Kidney (tissue), 14 donors: ENCODE measurements around the gene LRBA. TPM values are rescaled to one million over a fixed set of nuclear protein-coding genes. Genes with fewer than 3 reads are reported as not detected.

Experiments used
- DNase-seq, 5 donors: peaks; one replicate each; pipeline ENCODE4 v3.0.0-alpha.2; 2013 to 2020
- FAIRE-seq: peaks from 2 replicates; lab custom pipeline; 2012; peaks lifted over from hg19 to GRCh38; lab: Jason Lieb, UNC
- H3K27ac ChIP-seq, 2 donors: one replicate each; pipeline ENCODE4 v1.7.0; 2013; ENCODE audit warnings: low read depth in 2 of 2, low read length in 2 of 2, inconsistent platforms in 1 of 2
- H3K27me3 ChIP-seq: one replicate; pipeline ENCODE4 v1.7.1; 2013; ENCODE audit warnings: low read length, inconsistent platforms; ENCODE audit not compliant: control insufficient read depth, insufficient read depth
- H3K36me3 ChIP-seq, 3 donors: one replicate each; pipeline versions ENCODE4 v1.7.0 to v1.7.1; 2013; ENCODE audit warnings: low read length in 3 of 3, control low read depth in 1 of 3, inconsistent platforms in 1 of 3; ENCODE audit not compliant: insufficient read depth in 3 of 3, control insufficient read depth in 2 of 3
- H3K4me1 ChIP-seq, 3 donors: one replicate each; pipeline versions ENCODE4 v1.7.0 to v1.7.1; 2013; ENCODE audit warnings: low read length in 3 of 3, inconsistent platforms in 1 of 3, low read depth in 1 of 3; ENCODE audit not compliant: control insufficient read depth in 2 of 3, insufficient read depth in 2 of 3
- H3K4me3 ChIP-seq, 3 donors: one replicate each; pipeline versions ENCODE4 v1.7.0 to v1.8.1; 2013; ENCODE audit warnings: low read length in 3 of 3, control low read depth in 1 of 3, inconsistent platforms in 1 of 3
- H3K9ac ChIP-seq, 3 donors: one replicate each; pipeline versions ENCODE4 v1.7.0 to v1.7.1; 2013; ENCODE audit warnings: low read length in 3 of 3, control low read depth in 1 of 3, inconsistent platforms in 1 of 3
- H3K9me3 ChIP-seq, 3 donors: one replicate each; pipeline versions ENCODE4 v1.7.0 to v1.7.1; 2013; ENCODE audit warnings: low read length in 3 of 3, control low read depth in 1 of 3, inconsistent platforms in 1 of 3; ENCODE audit not compliant: control insufficient read depth in 2 of 3, insufficient read depth in 1 of 3
- CTCF ChIP-seq: IDR thresholded peaks from 3 replicates; pipeline ENCODE4 v1.5.1; 2012; ENCODE audit warnings: mild to moderate bottlenecking, moderate library complexity, borderline replicate concordance; ENCODE audit not compliant: insufficient read depth; ENCODE audit errors: extremely low read depth
- intact Hi-C: fragments of 100-400 bp; cut with DNase I; formaldehyde crosslinking; loops from one replicate; pipeline ENCODE4 v1.11.1; 2022
- polyA plus RNA-seq: library from polyadenylated mRNA; stranded (reverse); fragments of 350-450 nt; fragmentation: Illumina TruSeq; extraction: RNeasy Lipid Tissue Mini Kit (QIAGEN cat#74804); gene quantifications from one replicate; pipeline ENCODE4 v1.2.3, GENCODE V29; 2014; ENCODE audit warnings: low read depth, low replicate concordance; ENCODE audit not compliant: insufficient read depth
- total RNA-seq: library from RNA; stranded (reverse); fragmentation: NEBNext Ultra II Directional; extraction: Animal tissue kit (Norgen Biotek cat#: 25700); gene quantifications from one replicate; pipeline ENCODE4 v1.2.1, GENCODE V29; 2021
- donor health status: control.
- donor health status: control.
- donor health status: control.
- donor health status: control.
- donor health status: control.
- donor health status: DM: yes; HTN: yes; CAD: no.
- donor health status: Normal renal cell carcinoma (clear cell type).

Gene LRBA
- total and polyA plus RNA-seq, 2 donors from 2014 or later = 20.3 to 76.7 TPM

- H3K4me1 ChIP-seq = peaks cover 0 to 3% (median 0%) of the 10 kb centered on the region in 3 donors
- H3K4me3 ChIP-seq = no peak overlapping the region
- FAIRE-seq (no peak), DNase-seq (no peak)
- intact Hi-C loops = loop anchor here (10.0 kb wide), 1 partner anchor 232 kb away; no protein-coding TSS in a partner anchor
- no peaks in the 10 kb centered on the region for H3K9me3 ChIP-seq
- no peak for TF ChIP-seq CTCF
- H3K27ac ChIP-seq = no peak overlapping the region
- no peaks in the 10 kb centered on the region for H3K27me3 ChIP-seq
- no peak overlapping the region for H3K9ac ChIP-seq
- no peaks in the 10 kb centered on the region for H3K36me3 ChIP-seq
Observed at GRCh38 chr4:150236626-150237025, 778.5 kb downstream of the LRBA start.

DNA sequence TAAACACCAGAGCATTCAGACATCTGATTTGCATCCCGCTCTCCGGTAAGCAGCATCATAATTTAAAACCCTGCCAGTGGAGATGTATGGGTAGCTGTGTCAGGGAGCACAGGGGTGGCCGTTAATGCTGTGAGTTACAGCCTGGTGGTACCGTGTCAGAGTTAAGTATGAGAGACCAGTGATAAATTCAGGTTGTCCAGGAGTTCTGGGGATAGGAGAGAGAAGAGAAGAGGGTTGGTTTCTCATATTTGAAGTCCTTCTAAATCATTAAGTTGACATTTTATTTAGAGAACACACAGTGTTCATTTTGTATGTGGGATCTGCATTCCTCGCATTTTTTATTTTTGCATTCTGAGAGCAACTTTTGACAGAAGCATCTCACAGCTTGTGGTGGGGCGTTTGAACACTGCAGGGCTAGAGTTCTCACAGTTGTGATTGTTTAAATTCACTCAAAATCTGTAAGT lies 779.2 kb downstream of the LRBA start:
- Histone ChIP-seq H3K27ac (no peak overlapping the region), H3K9me3 (no peaks in the 10 kb centered on the region), H3K4me3 (no peak overlapping the region), H3K4me1 (peaks cover 0 to 3% (median 0%) of the 10 kb centered on the region in 3 donors), H3K36me3 (no peaks in the 10 kb centered on the region), H3K9ac (no peak overlapping the region), H3K27me3 (no peaks in the 10 kb centered on the region)
- TF ChIP-seq CTCF = no peak
- intact Hi-C loops = loop anchor here (10.0 kb wide), 1 partner anchor 231 kb away; no protein-coding TSS in a partner anchor
- FAIRE-seq (no peak), DNase-seq (peak in 3 of 5 donors; percentile 66 to 70 (median 69))

DNA sequence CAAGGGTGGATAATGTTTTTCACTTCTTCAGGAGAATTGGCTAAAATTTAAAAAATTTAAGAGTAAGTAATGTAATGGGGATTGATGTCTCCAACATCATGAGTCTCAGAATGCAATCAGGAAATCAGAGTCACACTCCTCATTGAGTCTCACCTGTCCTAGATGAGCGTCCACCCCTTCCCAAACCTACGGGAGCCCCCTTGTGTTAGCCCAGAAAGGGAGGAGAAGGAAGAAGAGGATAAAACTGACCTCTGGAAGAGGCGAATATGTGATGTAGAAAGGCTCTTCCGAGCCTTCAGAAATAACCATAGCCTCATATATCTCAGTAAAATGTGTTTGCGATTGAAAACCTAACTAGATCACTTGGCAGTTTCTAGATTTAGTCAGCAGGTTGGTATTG lies 779.8 kb downstream of the LRBA start:
- DNase-seq = no peak

More for the DNA sequence above, 779.8 kb downstream of the LRBA start:
- Histone ChIP-seq H3K4me1 (peaks cover 0 to 3% (median 0%) of the 10 kb centered on the region in 3 donors), H3K27ac (no peak overlapping the region), H3K4me3 (no peak overlapping the region), H3K36me3 (no peaks in the 10 kb centered on the region), H3K9me3 (no peaks in the 10 kb centered on the region), H3K27me3 (no peaks in the 10 kb centered on the region), H3K9ac (no peak overlapping the region)
- intact Hi-C loops = loop anchor here (10.0 kb wide), 1 partner anchor 231 kb away; no protein-coding TSS in a partner anchor
- TF ChIP-seq CTCF = no peak
- no peak for FAIRE-seq
